Pons (tissue), 1 donor: ENCODE data around the gene ZKSCAN1.
"Not testable (repeated sequence)": the region's sequence is repeated elsewhere in the genome, so short reads cannot be mapped to it uniquely, and the experiment has no call there.

Experiments used
- DNase-seq: peaks from one replicate; pipeline ENCODE4 v3.0.0-alpha.2; 2016; ENCODE audit warnings: low spot score

Gene ZKSCAN1

DNA sequence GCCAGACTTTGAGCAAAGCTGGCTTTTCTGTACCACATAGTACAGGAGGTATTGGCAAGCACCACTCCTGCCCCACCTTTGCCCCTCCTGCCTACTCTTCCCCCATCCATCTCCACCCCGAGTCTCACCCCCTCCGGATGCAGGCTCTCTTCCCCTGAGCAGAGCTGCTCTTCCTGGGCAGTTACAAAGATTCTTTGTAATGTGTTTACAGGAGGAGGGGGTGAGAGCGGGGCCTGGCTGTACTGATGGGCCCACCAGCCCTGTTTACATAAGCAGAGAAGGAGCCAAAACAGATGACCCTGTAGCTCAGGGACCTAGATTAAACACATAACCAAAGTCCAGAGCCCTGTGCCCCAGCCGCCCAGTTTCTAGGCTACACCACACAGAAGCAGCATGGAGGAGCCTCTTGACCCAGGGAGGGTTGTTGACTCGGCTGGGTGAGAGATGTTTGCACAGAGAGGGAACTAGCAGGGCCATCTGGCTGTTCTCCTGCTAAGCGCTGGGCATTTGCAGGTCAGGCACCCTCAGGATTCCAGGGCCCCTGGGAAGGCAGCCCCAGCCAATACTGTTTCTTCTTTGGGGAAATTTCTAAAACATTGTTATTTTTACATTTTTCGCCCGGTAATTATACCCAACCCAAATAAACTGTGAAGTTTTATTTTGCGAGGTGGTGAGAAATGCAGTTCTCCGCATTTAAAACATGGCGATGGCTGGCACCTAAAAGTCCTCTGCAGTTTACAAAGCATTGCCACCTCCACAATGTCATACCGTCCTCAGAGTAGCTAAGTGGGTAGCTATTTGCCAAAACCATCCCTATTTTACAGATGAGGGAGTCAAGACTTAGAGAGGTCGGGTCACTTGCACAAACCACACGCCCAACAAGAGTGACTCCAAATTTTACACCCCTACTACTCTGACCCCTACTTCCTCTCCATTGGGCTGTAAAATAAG, 11.4 kb upstream of the ZKSCAN1 start:
- DNase-seq, result peak; percentile 91

DNA sequence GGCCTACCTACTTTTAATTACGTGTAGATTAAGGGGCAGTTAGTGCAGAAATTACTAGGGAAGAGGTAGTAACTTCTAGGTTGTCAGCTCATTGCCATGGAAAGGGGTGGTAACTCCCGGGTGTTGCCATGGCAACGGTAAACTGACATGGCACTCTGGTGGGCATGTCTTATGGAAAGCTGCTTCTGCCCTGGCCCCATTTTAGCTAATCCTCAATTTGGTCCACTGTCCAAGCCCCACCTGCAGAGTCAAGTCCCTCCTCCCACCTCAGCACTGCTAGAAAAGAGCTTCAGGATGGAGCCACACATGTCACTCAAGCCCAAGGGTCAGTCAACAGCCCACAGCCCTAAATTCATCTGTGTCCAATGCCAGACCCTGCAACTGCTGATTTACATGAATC, 7.5 kb upstream of the ZKSCAN1 start:
- no peak for DNase-seq

DNA sequence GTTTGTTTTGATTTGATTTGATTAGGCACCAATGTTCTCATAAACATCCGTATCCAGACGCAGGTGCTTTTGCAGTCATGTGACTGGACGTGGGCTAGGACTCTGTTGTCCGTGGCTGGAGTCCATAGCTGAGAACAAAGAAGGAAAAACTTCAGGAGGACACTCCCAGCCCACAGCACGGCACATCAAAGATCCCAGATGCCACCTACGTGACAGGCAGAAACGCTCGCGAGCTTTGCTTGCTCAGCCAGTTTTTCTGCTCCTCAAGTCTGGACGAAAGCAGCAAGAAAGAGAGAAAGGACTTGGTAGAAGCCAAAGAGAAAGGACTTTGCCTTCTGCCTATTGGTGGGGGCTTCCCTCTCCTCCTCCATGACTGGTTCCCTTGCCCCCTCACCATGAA, 6.9 kb upstream of the ZKSCAN1 start:
- no peak for DNase-seq

DNA sequence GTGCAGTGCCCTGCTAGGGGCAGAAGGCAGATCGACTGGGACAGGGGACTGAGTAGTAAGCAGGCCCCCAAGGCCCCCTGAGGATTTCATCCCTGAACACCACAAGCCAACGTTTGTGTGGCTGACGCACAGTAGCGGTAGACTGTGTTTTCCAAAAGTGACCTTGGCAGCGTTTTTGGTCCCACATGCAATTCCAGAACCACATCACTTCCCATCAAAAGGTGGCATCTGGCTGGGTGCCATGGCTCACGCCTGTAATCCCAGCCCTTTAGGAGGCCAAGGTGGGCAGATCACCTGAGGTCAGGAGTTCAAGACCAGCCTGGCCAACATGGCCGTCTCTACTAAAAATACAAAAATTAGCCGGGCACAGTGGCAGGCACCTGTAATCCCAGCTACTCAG, 5.4 kb upstream of the ZKSCAN1 start:
- DNase-seq, result not testable (repeated sequence)

DNA sequence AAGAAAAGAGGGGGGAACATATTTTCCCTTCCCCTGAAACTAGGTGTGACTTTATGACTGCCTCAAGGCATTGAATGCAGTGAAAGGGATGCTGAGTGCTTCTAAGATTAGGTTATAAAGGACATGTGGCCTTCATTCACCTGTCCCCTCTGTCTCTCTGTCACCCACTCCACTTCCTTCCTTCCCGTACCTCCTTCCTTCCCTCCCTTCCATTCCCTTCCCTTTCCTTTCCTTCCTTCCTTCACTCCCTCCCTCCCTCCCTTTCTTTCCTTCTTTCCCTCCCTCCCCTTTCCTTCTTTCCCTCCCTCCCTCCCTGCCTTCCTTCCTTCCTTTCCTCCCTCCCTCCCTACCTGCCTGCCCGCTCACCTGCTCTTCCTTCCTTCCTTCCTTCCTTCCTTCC, 4.5 kb upstream of the ZKSCAN1 start:
- DNase-seq, result no peak

DNA sequence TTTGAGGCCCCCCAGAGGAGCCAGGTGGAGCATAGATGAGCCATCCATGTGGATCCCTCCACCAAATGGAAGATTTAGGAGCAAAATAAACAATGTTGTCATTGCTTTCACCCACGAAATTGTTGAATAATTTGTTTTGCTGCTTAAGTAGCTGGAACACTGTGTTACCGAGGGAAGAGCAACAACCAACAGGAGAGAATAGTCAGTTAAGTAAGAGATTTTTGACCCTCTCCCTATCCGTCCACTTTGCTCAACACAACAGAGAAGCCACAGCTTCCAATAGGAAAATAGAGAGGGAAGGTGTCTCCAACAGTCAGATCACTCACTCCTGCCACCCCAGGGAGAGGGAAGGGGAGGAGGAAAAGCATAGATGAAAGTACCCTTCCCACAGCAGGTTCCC, 3.9 kb upstream of the ZKSCAN1 start:
- no peak for DNase-seq

DNA sequence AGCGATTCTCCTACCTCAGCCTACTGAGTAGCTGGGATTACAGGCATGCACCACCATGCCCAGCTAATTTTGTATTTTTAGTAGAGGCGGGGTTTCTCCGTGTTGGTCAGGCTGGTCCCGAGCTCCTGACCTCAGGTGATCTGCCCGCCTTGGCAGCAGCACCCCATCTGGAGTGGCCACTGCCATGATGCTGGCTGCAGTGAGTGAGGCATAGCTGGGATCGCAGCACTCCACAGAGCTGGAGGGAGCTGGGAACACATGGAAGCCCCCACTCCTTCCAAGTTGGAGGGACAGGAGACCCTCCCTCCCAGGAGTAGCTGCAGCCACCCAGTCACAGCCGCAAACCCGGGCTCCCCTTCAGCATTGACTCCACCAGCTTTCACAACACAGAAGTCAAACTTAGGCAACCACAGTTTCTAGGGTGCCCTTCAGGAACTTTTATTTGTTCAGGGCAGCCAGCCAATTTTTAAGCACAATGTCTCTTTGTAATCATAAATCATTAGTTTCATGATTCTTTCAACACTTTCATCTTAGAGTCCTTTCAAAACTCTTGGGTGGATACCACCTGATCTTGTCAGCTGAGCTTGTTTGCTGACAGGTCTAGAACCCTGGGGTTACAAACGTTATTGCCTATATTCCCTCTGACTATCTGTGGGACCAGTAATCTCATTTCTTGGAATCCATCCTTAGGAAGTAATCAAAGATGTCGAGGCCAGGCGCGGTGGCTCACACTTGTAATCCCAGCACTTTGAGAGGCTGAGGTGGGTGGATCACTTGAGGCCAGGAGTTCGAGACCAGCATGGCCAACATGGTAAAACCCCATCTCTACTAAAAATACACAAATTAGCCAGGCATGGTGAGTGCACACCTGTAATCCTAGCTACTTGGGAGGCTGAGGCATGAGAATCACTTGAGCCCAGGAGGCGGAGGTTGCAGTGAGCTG, 2.7 kb upstream of the ZKSCAN1 start:
- DNase-seq, result peak; percentile 57

DNA sequence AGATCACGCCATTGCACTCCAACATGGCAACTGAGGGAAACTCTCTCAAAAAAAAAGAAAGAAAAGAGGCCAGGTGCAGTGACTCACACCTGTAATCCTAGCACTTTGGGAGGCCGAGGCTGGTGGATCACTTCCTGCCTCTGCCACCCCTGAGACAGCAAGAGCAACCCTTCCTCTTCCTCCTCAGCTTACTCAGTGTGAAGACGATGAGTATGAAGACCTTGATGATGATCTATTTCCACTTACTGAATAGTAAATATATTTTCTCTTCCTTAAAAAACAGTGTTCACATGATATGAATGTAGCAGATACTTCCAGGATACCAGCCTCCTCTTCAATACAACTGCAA, 2.1 kb upstream of the ZKSCAN1 start:
- DNase-seq, result no peak

DNA sequence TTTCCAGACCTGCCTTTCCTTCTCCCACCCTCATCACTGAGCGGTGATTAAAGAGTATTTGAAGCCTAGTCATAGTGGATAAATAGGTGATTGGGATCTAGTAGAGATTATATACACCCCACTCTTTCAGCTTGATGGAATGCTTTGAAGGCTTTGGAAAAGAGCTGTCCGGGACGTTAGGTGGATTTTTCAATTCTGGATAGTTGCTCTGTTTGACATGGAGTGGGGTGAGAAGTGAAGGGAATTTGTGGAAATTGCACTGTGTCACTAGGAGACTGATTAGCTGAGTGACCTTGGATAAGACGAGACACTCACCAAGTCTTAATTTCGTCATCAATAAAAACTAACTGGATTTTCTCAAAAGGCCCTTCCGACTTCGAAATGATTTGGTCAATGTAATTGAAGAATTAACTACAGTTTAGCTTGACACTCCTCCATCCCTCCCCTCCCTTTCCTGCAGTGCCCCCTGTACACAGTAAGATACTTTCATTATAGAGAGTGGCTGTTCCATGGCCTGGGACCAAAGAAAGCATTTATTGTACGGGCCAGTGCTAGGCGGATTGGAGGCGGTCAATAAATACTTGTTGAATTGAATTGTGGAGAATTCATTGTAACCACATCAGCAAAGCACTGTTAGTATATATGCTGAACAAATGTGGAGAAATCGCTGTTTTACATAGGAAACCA, 962 bp downstream of the ZKSCAN1 start:
- DNase-seq, result peak; percentile 99

DNA sequence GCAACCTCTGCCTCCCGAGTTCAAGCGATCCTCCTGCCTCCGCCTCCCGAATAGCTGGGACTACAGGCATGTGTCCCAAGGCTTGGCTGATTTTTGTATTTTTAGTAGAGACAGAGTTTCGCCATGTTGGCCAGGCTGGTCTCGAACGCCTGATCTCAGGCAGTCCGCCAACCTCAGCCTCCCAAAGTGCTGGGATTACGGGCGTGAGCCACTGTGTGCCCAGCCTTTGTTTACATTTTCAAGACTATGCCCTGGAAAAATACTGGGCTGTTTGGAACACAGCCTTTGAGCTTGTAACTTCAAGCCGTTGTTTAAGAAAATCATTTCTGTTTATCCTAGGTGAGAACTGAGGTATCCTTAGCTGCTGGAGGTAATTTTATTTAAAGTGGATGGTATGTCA, 1.9 kb downstream of the ZKSCAN1 start:
- DNase-seq, result no peak

DNA sequence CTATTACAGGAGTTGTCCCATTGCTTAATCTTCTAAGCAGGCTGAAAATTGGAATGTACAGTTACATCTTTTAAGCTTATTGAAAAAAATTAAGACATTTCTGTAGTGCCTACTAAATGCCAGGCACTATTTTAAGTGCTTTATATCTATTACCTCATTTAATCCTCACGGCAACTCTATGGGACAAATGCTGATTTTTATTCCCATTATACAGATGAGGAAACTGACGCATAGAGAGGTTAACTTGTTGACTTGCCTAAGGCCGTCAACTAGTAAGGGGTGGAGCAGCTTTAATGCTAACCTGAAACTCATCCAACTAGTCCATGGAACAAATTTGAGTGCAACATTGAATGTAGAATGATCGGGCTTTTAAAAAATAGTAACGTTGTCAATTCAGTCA, 2.5 kb downstream of the ZKSCAN1 start:
- no peak for DNase-seq

DNA sequence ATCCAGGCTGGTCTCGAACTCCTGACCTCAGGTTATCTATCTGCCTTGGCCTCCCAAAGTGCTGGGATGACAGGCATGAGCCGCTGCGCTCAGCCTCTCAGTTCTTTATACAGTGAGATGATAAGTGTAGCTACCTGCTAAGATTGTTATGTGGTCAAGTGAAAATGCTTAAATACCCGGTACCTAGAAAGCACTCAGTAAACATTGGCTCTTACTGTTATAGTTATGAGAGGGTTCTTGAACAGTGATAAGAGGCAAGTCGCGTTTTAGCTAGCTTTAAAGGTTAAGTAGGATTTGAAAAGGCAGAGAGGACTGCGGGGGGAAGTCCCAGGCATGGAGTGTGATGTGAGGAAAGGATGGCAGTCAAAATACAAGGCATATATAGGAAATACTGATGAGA, 4.5 kb downstream of the ZKSCAN1 start:
- DNase-seq, result no peak

DNA sequence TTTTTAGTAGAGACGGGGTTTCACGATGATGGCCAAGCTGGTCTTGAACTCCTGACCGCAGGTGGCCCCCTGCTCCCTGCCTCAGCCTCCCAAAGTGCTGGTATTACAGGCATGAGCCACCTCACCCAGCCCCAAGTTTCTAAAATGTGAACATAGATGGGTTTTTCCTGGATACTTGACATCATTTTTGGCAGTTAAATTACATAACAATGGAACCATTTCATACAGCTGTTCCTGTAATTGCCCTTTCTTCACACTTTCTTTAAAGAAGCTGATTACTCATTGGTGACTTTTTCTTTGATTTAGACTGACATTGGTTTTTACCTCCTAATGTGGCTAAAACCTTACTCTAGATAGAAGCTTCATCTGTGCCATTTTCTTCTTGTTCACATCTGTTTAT, 5.9 kb downstream of the ZKSCAN1 start:
- no peak for DNase-seq

DNA sequence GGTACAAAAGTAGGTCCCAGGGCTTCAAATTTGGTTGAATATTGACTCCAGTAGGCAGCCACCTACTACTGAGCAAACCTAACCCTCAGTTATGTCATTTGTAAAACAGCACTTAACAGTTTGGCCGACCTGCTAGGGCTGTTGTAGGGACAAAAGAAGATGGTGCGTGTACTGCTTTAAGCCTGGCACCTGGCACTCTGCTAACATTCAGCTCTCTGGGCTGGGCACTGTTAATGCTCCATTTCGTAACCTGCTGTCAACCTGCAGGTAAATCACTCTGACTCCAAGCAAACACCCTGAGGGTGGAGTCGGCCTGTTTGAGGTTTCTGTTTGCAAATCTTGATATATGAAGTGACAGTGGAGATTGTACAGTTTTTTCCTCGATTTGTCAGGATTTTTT, 7.2 kb downstream of the ZKSCAN1 start:
- no peak for DNase-seq

DNA sequence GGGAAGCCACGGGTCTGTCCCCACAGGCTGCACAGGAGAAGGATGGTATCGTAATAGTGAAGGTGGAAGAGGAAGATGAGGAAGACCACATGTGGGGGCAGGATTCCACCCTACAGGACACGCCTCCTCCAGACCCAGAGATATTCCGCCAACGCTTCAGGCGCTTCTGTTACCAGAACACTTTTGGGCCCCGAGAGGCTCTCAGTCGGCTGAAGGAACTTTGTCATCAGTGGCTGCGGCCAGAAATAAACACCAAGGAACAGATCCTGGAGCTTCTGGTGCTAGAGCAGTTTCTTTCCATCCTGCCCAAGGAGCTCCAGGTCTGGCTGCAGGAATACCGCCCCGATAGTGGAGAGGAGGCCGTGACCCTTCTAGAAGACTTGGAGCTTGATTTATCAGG, 8.1 kb downstream of the ZKSCAN1 start:
- DNase-seq, result no peak

DNA sequence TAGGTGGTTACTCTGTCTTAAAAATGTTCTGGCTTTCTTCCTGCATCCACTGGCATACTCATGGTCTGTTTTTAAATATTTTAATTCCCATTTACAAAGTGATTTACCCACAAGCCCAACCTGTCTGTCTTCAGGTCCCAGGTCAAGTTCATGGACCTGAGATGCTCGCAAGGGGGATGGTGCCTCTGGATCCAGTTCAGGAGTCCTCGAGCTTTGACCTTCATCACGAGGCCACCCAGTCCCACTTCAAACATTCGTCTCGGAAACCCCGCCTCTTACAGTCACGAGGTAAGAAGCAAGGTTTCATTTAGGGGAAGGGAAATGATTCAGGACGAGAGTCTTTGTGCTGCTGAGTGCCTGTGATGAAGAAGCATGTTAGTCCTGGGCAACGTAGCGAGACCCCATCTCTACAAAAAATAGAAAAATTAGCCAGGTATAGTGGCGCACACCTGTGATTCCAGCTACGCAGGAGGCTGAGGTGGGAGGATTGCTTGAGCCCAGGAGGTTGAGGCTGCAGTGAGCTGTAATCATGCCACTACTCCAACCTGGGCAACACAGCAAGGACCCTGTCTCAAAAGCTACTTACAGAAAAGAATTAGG, 8.7 kb downstream of the ZKSCAN1 start:
- DNase-seq, result no peak

DNA sequence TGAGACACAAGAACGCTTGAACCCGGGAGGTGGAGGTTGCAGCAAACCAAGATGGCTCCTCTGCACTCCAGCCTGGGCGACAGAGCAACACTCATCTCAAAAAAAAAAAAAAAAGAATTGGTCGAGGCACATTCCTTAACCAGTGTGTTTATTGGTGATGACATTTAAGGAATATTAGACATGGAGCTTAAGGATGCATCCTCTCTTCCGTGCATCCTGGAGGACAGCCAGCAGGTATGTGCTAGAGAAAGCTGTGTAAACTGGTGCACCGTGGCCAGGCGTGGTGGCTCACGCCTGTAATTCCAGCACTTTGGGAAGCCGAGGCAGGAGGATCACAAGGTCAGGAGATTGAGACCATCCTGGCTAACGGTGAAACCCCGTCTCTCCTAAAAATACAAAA, 11.8 kb downstream of the ZKSCAN1 start:
- DNase-seq, result no peak

DNA sequence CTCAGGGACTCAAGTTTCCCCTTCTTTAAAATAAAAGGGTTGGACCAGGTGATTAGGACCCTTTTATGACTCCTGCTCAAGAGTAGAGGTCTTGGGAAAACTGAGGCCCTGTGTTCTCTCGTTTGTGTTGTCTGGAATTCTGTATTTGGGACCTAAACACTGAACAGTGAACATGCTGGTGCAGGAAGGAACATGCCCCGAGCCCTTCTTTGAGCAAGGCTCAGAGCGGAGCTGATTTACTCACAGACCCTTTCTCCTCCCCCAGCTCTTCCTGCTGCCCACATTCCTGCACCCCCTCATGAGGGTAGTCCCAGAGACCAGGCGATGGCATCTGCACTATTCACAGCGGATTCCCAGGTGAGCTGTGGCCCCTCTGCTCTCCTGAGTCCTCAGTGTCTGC, 14.2 kb downstream of the ZKSCAN1 start:
- no peak for DNase-seq

DNA sequence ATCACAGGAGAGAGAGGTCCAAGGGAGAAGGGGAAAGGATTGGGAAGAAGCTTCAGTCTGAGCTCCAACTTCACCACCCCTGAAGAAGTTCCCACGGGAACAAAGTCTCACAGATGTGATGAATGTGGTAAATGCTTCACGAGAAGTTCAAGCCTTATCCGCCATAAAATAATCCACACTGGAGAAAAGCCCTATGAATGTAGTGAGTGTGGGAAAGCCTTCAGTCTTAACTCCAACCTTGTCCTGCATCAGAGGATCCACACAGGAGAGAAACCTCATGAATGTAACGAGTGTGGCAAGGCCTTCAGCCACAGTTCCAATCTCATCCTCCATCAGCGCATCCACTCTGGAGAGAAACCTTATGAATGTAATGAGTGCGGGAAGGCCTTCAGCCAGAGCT, 18.1 kb downstream of the ZKSCAN1 start:
- DNase-seq, result no peak

DNA sequence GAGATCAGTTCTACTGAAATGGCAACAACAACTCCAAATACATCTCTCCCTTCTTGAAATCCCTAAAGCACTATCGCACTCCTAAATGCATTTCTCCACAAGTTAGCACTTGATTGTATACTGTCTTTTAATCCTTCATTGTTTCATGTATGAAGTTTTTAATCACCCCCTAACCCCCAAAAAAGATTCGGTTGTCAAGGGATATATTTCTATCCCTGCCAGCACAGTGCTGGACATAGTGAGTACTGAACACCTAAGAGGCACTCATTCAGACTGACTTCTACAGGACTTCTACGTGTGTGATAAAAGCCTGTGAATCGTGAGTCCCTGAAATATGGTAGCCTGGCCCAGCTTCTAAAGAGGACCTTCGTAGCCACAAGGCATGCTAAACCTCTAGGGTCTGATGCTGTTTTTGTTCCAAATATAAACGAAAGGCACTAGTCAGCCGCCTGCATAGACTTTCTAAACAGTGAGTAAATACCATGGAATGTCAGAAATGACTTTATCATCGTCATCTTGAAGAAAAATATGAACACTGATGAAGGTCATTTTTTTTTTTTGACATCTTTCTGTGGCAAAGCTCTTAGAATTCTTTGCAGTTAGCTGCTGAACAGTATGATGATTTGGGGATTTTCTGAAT, 19.6 kb downstream of the ZKSCAN1 start:
- no peak for DNase-seq

DNA sequence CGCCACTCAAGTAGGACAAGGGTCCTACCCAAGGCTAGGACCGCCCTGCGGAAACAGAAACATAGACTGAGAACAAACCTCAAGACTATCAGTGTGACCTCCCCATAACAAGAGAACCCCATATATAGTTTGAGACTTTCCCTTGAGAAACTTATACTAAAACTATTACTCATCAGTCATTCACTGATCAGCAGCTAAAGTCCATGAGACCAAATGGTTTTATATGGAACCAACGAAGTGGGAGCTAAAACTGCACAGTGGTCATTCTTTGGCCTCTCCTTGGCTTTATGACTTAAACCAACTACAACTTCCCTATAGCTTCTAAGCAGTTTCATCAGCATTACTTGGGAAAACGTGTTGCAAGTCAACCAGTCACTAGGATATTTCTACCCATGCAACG, 20.5 kb downstream of the ZKSCAN1 start:
- DNase-seq, result no peak

DNA sequence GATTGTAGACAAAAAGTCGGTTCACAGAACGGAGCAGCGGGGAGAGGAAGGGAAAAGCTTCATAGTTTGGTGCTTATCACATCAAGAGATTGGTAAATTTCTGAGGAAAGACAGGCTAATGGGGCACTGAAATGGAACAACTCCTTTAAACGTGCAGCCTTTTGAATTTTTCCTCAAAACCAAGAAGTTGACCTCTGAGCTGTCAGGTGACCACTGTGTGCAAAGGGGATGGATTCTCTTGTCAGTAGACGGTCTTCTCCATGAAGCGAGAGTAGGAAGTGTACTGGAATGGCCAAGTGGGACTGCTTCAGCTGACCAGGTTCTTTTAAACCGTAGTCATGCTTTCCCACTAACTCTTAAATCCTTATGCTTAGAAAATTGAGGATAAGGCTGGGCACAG, 22.9 kb downstream of the ZKSCAN1 start:
- no peak for DNase-seq
